ENCODE results near the gene ANKRD7.
A peak's percentile ranks its signal among the peaks of the same experiment; 100 is the strongest.
"Not testable (repeated sequence)": the region's sequence is repeated elsewhere in the genome, so short reads cannot be mapped to it uniquely, and the experiment has no call there.

ANKRD7 gene

DNA sequence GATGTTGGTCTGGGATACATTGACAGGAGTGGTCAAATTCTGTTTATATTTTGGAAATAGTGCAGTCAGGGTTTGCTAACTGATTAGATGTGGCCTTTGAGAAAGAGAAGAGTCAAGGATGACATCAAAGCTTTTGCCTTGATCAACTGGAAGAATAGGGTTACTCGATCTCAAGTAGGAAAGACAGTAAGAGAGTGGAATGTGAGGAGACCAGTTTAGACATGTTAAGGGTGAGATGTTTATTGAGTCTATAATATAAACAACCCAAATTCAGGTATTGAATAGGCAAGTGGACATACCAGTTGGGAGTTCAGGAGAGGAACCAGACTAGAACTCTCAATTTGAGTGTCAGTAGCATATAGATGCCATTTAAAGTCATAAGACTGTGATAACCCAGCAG lies 1.9 kb upstream of the ANKRD7 start:
- no peak for DNase-seq

DNA sequence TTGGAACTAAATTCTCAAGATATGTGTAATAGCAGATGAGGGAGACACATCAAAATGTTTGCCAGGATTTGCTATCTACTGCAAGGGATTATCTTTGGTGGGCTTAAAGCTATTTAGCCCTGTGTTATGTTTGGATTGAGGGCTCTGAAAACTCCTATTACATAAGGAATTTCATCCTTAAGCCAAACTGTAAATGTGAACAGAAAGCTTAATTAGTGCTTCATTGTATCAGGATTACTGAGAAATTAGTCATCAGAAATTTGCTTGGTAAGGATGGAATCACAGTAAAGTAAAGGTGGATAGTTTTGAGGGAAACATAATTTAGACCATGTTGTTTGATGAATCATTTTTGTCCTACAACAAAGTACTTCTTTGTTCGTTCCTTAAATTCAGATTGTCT lies 8.3 kb downstream of the ANKRD7 start:
- intact Hi-C loops (cut with DNase I): no loop called here
- DNase-seq: no peak

More for the DNA sequence above, 1.9 kb upstream of the ANKRD7 start:
- intact Hi-C loops (cut with DNase I): no loop called here

DNA sequence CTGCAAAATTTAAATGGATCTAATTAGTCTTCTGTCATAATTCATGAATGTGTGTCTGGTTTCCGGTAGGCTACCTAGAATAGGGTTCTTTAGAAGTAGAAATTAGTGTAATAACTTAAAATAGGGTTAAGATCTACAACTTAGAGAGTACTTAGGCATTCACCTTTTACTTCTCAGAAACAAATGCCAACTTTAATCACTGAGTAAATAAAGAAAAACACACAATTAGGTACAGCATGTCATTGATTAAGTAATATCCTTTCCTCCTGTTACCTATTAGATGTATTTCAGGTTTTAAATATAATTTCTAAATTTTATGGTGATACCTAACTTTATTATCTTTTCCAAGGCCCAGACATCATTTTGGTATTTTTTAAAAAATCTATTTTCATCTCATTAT lies 9.3 kb downstream of the ANKRD7 start:
- intact Hi-C loops (cut with DNase I): no loop called here
- DNase-seq: no peak

DNA sequence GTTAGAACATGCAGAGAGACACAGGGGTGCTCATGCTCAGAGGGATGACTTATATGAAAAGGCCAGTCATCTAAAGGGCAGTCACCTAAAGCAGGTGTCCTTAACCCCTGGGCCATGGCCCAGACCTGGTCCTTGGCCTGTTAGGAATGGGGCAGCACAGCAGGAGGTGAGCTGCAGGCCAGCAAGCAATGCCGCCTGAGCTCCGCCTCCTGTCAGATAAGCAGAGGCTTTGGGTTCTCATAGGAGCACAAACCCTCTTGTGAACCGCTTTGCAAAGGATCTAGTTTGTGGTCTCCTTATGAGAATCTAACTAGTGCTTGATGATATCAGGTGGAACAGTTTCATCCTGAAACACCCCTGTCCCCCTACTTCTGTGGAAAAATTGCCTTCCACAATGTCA lies 14.5 kb downstream of the ANKRD7 start:
- DNase-seq: peak in 1 of 10 donors; percentile 60
- intact Hi-C loops (cut with DNase I): no loop called here

DNA sequence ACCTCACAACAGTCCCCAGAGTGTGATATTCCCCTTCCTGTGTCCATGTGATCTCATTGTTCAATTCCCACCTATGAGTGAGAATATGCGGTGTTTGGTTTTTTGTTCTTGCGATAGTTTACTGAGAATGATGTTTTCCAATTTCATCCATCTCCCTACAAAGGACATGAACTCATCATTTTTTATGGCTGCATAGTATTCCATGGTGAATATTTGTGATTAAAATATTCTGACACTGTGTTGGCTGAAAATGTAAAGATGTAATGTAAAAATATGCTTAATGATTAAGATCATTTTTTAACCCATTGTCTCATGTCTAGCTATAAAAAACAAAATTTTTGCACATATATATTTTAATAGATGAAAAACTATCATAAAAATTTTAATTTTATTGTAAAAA lies 15.8 kb downstream of the ANKRD7 start:
- DNase-seq; intact Hi-C loops (cut with DNase I): not testable (repeated sequence)

DNA sequence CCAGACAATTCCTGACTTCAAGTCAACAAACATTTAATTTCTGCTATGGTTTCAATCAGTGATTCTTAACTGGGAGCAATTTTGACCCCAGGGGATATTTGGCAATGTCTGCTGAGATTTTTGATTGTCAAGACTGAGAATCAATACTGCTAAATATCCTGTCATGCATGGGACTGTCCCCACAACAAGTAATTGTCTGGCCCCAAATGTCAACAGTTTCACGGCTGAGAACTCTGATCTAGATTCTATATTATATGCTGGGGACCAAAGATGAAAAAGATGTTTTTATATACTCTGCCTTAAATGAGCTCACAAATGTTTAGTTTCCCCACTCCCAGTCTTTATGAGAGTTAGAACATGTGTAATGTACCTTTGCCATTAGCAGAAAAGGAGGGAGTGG lies 19.2 kb downstream of the ANKRD7 start:
- intact Hi-C loops (cut with DNase I): no loop called here
- DNase-seq: no peak

DNA sequence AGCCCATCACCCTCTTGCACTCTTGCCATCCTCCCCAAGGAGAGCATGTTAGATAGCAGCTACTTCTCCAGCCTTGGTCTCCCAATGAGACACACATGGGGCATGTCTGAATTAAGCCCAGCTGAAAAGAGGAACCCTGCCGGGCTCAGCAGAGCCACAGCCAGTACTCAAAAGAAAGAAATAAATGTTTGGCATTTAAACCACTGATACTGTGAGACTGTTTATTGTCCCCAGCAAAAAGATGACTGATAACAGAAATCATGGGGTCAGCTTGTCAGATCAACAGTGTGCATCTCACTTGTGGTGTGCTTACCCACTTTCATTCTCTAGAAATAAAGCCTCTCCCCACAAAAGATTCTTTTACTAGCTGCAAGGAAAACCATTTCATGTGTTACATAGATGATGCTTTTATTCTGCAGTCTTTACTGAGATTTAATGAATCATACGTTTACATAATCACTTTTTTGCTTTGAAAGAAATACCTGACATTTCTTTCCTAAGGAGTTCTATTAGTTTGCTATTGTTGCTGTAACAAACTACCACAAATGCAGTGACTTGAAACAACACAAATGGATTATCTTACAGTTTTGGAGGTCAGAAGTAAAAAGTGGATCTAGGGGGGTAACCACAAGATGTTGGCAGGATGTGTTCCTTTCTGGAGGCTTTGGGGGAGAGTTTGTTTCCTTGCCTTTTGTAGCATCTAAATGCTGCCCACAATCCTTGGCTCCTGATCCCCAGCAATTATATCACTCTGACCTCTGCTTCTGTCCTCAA lies 20.9 kb downstream of the ANKRD7 start:
- intact Hi-C loops (cut with DNase I): no loop called here

DNA sequence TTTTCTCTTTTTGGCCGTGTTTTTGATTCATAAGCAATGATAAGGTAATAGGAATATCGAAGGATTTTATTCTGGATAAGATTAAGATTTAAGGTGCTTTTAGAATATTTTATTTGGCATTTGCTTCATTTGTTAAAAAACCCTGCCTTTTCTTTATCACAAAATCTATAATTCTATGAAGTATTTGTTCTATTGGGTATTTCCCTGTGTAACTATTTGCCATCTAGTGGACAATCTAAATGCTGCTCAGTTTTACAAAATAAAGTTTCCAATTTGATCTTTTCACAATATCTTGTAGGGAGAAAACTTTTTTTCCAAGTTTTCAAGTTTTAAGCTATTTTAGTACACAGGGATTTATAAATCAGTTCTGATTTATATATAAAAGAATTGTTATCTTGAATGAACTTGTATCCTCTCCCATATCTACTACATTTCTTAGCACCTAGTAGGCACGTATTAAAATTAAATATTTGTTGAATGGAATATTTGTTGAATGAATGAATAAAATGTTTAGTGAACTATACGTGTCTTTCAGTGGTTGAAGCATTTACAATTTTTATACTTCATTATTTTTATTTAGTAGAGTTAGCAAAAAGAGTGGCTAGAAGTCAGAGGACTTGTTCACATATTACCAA lies 26.5 kb downstream of the ANKRD7 start:
- DNase-seq: no peak
- intact Hi-C loops (cut with DNase I): loop anchor here (10.0 kb wide), 1 partner anchor 924 kb away; no protein-coding TSS in a partner anchor

More for the DNA sequence above, 20.9 kb downstream of the ANKRD7 start:
- DNase-seq: no peak

DNA sequence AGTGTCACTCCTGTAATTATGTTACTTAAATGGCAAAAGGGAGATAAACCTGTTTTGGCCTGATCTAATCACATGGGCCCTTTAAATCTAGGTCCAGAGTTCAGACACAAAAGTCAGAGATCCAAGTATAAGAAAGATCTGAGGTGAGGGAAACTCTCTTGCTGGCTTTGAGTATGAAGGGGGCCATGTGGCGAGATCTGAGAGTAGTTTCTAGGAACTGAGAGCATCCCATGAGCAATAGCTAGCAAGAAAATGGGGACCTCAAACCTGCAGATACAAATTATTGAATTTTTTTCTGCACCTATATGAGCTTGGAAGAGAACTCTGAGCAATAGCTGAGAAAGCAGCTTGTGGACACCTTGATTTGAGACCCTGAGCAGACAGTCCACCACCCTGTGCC lies 27.6 kb downstream of the ANKRD7 start:
- intact Hi-C loops (cut with DNase I): loop anchor here (10.0 kb wide), 1 partner anchor 923 kb away; no protein-coding TSS in a partner anchor
- DNase-seq: no peak

DNA sequence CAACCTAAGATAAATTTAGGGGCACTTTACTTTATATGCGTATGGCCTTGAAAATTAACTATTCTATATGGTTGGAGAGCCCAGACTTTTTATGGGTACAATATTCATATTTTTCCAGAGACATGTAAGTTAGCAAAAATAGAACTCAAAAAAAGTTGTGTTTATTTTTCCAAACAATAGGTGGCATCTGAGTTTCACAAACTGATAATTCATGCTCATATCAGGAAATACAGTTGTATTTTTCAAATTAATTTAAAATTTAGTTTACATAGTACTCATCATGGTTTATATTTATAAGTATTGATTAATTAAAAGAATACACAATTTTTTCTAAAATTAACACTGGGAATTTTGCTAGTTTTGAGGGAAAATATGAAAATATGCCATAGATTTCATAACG lies 34.6 kb downstream of the ANKRD7 start:
- intact Hi-C loops (cut with DNase I): loop anchor here (10.0 kb wide), 1 partner anchor 916 kb away; no protein-coding TSS in a partner anchor
- no peak for DNase-seq

DNA sequence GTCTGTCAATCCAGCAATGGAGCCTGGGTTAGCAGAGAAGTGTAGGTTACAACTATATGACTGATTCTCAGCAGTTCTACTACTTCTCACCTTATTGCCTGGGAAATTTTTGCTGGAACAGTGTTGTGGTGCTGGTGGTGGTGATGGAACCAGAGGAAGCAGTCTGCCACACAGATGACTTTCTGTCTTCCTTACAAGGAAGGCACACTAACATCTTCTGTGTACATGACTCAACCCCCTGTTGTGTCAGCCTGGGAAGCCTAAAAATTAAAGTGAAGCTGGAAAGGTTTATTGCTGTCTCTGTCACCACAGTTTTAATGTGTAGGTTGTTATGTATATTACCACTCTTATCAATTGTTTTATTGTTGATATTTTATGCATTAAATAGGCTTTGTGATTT lies 40.3 kb downstream of the ANKRD7 start:
- DNase-seq: no peak
- intact Hi-C loops (cut with DNase I): no loop called here

DNA sequence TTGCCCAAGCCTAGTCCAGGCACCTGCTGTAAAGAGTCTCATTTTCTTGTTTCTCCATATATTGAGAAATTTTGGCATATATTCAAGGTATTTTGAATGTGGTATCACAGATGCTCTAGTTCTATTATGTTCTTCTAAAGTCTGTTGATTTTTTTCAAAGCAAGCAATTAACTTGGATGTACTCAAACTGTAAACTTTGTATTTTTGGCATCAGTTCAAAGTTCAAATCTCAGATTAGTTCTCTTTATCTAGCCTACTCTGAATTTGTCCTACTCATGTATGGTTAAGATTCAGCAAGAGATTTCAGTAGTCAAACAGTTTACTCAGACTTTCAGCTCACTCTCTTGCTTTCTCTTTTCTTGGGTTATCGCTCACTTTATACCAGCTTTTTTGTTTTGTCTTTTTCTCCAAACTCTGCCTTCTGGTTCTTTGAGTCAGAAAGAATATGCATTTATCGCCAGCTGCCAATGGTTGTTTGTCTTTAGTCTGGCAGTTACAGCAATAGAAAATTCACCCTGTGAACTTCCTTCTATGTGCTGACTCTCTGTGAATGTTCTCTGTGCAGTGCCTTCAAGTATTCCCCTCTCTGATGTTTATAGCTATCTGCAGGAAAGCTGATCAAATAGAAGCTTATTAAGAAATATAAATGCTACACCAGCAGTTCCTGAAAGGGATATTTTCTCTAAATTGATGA lies 56.0 kb downstream of the ANKRD7 start:
- DNase-seq: no peak
- intact Hi-C loops (cut with DNase I): no loop called here

DNA sequence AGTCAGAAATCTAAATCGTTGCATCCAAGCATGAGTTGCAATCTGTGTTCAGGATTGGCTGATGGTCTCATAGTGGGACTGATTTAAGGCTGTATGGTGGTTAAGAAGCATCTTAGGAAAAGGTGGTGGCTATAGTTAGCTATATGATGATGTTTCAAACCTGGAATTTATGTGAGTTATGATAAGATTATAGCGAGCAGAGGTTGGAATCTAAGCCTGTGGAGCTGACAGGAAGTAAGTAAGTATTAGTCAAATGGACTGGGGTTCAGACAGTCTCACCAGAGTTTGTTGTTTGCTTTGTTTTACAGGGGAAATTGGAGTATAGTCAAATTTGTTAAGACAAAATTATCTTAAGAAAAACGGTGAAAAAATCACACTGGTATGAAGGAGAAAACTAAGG lies 56.7 kb downstream of the ANKRD7 start:
- intact Hi-C loops (cut with DNase I): no loop called here
- no peak for DNase-seq

DNA sequence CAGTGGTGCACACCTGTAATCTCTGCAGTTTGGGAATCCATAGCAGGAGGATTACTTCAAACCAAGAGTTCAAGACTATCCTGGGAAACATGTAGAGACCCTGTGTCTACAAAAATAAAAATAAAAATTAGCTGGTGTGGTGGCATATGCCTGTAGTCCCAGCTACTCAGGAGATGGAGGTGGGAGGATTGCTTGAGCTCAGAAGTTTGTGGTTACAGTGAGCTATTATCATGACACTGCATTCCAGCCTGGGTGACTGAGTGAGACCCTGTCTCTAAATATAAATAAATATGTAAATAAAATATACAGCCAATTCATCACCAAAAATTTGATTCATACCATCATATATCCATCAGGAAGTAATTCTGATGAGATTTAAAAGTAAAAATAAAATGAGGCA lies 60.9 kb downstream of the ANKRD7 start:
- DNase-seq: no peak
- intact Hi-C loops (cut with DNase I): no loop called here

DNA sequence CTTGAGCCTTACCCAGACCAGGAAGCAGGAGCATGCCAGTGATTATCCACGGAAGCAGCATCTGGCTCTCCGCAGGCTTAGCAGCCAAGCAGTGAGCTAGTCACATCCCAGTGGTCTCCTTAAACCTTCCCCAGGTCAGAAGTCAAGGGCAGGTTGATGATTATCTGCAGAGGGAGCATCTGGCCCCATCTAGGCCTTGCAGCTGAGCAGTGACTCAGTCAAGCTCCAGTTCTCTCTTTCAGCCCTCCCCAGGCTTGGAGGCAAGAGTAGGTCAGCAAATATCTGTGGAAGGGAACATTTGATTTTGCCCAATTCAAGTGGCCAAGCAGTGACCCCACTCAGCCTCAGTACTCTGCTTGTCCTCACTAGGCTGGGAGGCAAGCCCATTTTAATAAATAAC lies 61.6 kb downstream of the ANKRD7 start:
- intact Hi-C loops (cut with DNase I): no loop called here
- no peak for DNase-seq

DNA sequence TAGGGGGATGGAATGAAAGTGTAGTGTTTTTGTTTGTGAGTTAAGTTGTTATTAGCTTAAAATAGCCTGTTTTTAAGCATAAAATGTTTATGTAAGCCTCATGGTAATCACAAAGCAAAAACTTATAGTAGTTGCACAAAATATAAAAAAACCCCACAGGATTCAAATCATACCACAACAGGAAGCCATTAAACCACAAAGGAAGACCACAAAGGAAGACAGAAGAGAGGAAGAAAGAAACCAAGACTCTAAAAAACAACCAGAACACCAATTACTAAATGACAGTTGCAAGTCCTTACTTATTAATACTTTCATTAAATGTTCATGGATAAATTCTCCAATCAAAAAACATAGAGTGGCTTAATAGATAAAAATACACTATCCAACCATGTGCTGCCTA lies 63.6 kb downstream of the ANKRD7 start:
- DNase-seq: no peak
- intact Hi-C loops (cut with DNase I): no loop called here

DNA sequence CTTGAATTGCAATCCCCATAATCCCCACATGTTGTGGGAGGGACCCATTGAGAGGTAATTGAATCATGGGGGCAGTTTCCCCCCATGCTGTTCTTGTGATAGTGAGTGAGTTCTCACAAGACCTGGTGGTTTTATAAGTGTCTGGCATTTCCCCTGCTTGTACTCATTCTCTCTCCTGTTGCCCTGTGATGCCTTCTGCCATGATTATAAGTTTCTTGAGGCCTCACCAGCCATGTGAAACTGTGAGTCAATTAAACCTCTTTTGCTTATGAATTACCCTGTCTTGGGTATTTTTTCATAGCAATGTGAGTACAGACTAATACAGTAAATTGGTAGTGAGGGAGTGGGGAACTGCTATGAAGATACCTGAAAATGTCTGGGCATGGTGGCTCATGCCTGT lies 65.0 kb downstream of the ANKRD7 start:
- intact Hi-C loops (cut with DNase I): no loop called here
- DNase-seq: no peak

Data from posterior cingulate gyrus (tissue), 11 donors.